HEK293 (cell line): ENCODE data around the gene CCDC142.

Experiments used
- CTCF ChIA-PET: fragments of 350-600 bp; formaldehyde crosslinking; extraction: SDS; loops from one replicate; lab custom pipeline; 2021; ENCODE audit warnings: antibody characterized with exemption; lab: Yijun Ruan, JAX
- POLR2A ChIA-PET: fragments of 300-600 bp; formaldehyde crosslinking; extraction: SDS; loops from one replicate; lab custom pipeline; 2020; ENCODE audit warnings: antibody characterized with exemption, inconsistent platforms; lab: Yijun Ruan, JAX
- H3K27ac ChIP-seq: fragments of 200-500 bp; sonication (Bioruptor generic); 2 replicates; pipeline ENCODE4 v1.5.1; 2014; ENCODE audit warnings: low read depth, low read length, control low read depth, inconsistent platforms; ENCODE audit errors: extremely low read depth
- H3K36me3 ChIP-seq, 2 experiments: fragments of 200-500 bp in 1 of 2; sonication (Bioruptor generic) in 1 of 2; 1 replicate in 1 of 2; 2 replicates in 1 of 2; pipeline ENCODE4 v1.5.1; 2014 to 2017; ENCODE audit warnings: inconsistent platforms in 2 of 2, low read length in 2 of 2; ENCODE audit not compliant: control insufficient read depth in 2 of 2, insufficient read depth in 1 of 2
- H3K4me1 ChIP-seq: fragments of 200-500 bp; sonication (Bioruptor generic); 2 replicates; pipeline ENCODE4 v1.5.1; 2014; ENCODE audit warnings: mild to moderate bottlenecking, low read length, inconsistent platforms; ENCODE audit not compliant: control insufficient read depth, insufficient read depth
- H3K4me3 ChIP-seq: 2 replicates; pipeline ENCODE4 v1.5.1; 2011; ENCODE audit warnings: low read depth, mild to moderate bottlenecking, control low read depth, low read length, moderate library complexity
- H3K9me3 ChIP-seq: fragments of 200-500 bp; sonication (Bioruptor generic); 2 replicates; pipeline ENCODE4 v1.5.1; 2014; ENCODE audit warnings: low read depth, low read length, inconsistent platforms; ENCODE audit not compliant: control insufficient read depth, insufficient read depth
- BCL6B ChIP-seq: fragments of 450-650 bp; formaldehyde crosslinking; IDR thresholded peaks from 2 replicates; pipeline ENCODE4 v1.5.1; 2017; ENCODE audit warnings: missing biosample characterization, missing genetic modification characterization
- GLI2 ChIP-seq: fragments of 450-650 bp; formaldehyde crosslinking; IDR thresholded peaks from 2 replicates; pipeline ENCODE4; 2017; ENCODE audit warnings: missing biosample characterization, missing genetic modification characterization, low read depth, borderline replicate concordance
- OSR2 ChIP-seq: fragments of 450-650 bp; formaldehyde crosslinking; IDR thresholded peaks from 2 replicates; pipeline ENCODE4 v1.5.1; 2016; ENCODE audit warnings: missing biosample characterization, missing genetic modification characterization
- SP3 ChIP-seq: fragments of 450-650 bp; formaldehyde crosslinking; IDR thresholded peaks from 2 replicates; pipeline ENCODE4 v1.5.1; 2016; ENCODE audit warnings: missing biosample characterization, missing genetic modification characterization
- YY1 ChIP-seq: fragments of 450-650 bp; formaldehyde crosslinking; IDR thresholded peaks from 2 replicates; pipeline ENCODE4 v1.5.1; 2018; ENCODE audit warnings: missing biosample characterization, missing genetic modification characterization
- ZBTB7A ChIP-seq: fragments of 450-650 bp; formaldehyde crosslinking; IDR thresholded peaks from 2 replicates; pipeline ENCODE4 v1.5.1; 2016; ENCODE audit warnings: low read depth, missing biosample characterization, missing genetic modification characterization
- ZNF2 ChIP-seq: fragments of 450-650 bp; formaldehyde crosslinking; IDR thresholded peaks from 2 replicates; pipeline ENCODE4 v1.5.1; 2016; ENCODE audit warnings: missing biosample characterization, missing genetic modification characterization
- ZNF211 ChIP-seq: fragments of 450-650 bp; formaldehyde crosslinking; IDR thresholded peaks from 2 replicates; pipeline ENCODE4 v1.5.1; 2016; ENCODE audit warnings: low read depth, missing biosample characterization, missing genetic modification characterization
- ZNF214 ChIP-seq: fragments of 450-650 bp; formaldehyde crosslinking; IDR thresholded peaks from 2 replicates; pipeline ENCODE4 v1.5.1; 2017; ENCODE audit warnings: missing biosample characterization, mild to moderate bottlenecking, missing genetic modification characterization, borderline replicate concordance
- ZNF223 ChIP-seq: fragments of 450-650 bp; formaldehyde crosslinking; IDR thresholded peaks from 2 replicates; pipeline ENCODE4 v1.5.1; 2016; ENCODE audit warnings: missing biosample characterization, missing genetic modification characterization
- ZNF341 ChIP-seq: fragments of 450-650 bp; formaldehyde crosslinking; IDR thresholded peaks from 2 replicates; pipeline ENCODE4; 2016; ENCODE audit warnings: low read depth, missing biosample characterization, missing genetic modification characterization
- ZNF366 ChIP-seq: fragments of 450-650 bp; formaldehyde crosslinking; conservative IDR thresholded peaks from 2 replicates; pipeline ENCODE4 v1.5.1; 2016; ENCODE audit warnings: missing biosample characterization, missing genetic modification characterization
- ZNF510 ChIP-seq: fragments of 450-650 bp; formaldehyde crosslinking; IDR thresholded peaks from 2 replicates; pipeline ENCODE4 v1.5.1; 2018; ENCODE audit warnings: mild to moderate bottlenecking, missing genetic modification characterization, missing biosample characterization; ENCODE audit not compliant: insufficient replicate concordance
- ZNF521 ChIP-seq: fragments of 450-650 bp; formaldehyde crosslinking; IDR thresholded peaks from 2 replicates; pipeline ENCODE4 v1.5.1; 2017; ENCODE audit warnings: missing biosample characterization, mild to moderate bottlenecking, missing genetic modification characterization
- ZNF530 ChIP-seq: fragments of 450-650 bp; formaldehyde crosslinking; IDR thresholded peaks from 2 replicates; pipeline ENCODE4 v1.5.1; 2016; ENCODE audit warnings: low read depth, missing biosample characterization, missing genetic modification characterization
- ZNF843 ChIP-seq: fragments of 450-650 bp; formaldehyde crosslinking; IDR thresholded peaks from 2 replicates; pipeline ENCODE4 v1.5.1; 2016; ENCODE audit warnings: missing biosample characterization, missing genetic modification characterization
- TF ChIP-seq, protein P1 (sequence below): fragments of 450-650 bp; formaldehyde crosslinking; IDR thresholded peaks from 2 replicates; pipeline ENCODE4 v1.5.1; 2016; ENCODE audit warnings: missing biosample characterization, missing genetic modification characterization
- TF ChIP-seq, protein P2 (sequence below): fragments of 450-650 bp; formaldehyde crosslinking; IDR thresholded peaks from 2 replicates; pipeline ENCODE4 v1.5.1; 2016; ENCODE audit warnings: missing biosample characterization, missing genetic modification characterization
- TF ChIP-seq, protein P3 (sequence below): fragments of 450-650 bp; formaldehyde crosslinking; IDR thresholded peaks from 2 replicates; pipeline ENCODE4 v1.5.1; 2016; ENCODE audit warnings: missing biosample characterization, missing genetic modification characterization
- TF ChIP-seq, protein P4 (sequence below): fragments of 450-650 bp; formaldehyde crosslinking; IDR thresholded peaks from 2 replicates; pipeline ENCODE4 v1.5.1; 2016; ENCODE audit warnings: missing biosample characterization, missing genetic modification characterization

CCDC142 gene

GRCh38 chr2:74515271-74515980 lies 32.6 kb upstream of the CCDC142 start:
- H3K36me3 ChIP-seq: no peaks in the 10 kb centered on the region
- H3K27ac ChIP-seq: no peak overlapping the region
- TF ChIP-seq SP3 (tag by site-specific recombination): no peak
- no peak for TF ChIP-seq ZNF366 (tag by site-specific recombination)
- no peak for TF ChIP-seq OSR2 (tag by site-specific recombination)
- TF ChIP-seq, protein P1, sequence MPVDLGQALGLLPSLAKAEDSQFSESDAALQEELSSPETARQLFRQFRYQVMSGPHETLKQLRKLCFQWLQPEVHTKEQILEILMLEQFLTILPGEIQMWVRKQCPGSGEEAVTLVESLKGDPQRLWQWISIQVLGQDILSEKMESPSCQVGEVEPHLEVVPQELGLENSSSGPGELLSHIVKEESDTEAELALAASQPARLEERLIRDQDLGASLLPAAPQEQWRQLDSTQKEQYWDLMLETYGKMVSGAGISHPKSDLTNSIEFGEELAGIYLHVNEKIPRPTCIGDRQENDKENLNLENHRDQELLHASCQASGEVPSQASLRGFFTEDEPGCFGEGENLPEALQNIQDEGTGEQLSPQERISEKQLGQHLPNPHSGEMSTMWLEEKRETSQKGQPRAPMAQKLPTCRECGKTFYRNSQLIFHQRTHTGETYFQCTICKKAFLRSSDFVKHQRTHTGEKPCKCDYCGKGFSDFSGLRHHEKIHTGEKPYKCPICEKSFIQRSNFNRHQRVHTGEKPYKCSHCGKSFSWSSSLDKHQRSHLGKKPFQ: no peak
- no peak for TF ChIP-seq ZNF214 (tag by site-specific recombination)
- no peak for TF ChIP-seq ZNF2 (tag by site-specific recombination)
- no peak for TF ChIP-seq BCL6B (tag by site-specific recombination)
- POLR2A ChIA-PET: interaction anchor here (0.9 to 1.0 kb wide), 2 partner anchors 10 to 14 kb away, joined by 3 to 4 read pairs; partner anchors contain the start of genes AUP1, DQX1 and HTRA2
- H3K4me3 ChIP-seq: no peak overlapping the region
- CTCF ChIA-PET: no interaction called here
- H3K4me1 ChIP-seq: no peaks in the 10 kb centered on the region
- H3K9me3 ChIP-seq: no peaks in the 10 kb centered on the region

DNA sequence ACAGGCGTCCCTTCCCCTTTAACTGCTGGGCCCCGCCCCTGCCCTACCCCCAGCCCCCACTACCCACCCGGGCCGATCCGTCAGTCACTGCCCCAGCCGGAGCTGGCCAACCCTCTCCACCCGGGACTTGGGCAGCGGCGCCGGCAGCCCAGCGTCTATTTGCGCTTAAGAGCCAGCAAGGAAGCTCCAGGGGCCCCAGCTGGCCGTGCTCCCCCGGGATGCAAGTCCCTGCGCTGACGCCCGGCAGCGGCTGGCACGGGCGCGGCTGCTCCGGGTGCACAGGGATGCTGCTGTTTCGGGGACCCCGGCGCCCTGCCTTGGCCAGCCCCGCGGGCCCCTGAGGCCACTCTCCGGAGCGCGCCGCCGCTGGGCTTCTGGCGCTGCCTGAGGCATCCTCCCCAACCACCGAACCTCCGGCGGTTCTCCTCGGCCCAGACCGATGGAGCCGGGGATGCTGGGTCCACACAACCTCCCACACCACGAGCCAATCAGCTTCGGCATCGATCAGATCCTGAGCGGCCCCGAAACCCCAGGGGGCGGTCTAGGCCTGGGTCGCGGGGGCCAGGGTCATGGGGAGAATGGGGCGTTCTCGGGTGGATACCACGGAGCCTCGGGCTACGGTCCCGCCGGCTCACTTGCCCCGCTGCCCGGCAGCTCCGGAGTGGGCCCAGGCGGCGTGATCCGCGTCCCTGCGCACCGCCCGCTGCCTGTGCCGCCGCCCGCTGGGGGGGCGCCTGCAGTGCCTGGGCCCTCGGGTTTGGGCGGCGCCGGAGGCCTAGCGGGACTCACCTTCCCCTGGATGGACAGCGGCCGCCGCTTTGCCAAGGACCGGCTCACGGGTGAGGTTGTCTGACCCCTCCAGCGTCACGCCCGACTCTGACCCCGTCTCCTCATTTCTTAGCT lies 31.8 kb upstream of the CCDC142 start, which contains the start of gene TLX2:
Gene TLX2 (plus strand): TSS at position 83 of the 903 bp plus-strand sequence. CDS start 357 bp downstream, at position 440.
- POLR2A ChIA-PET: interaction anchor here (0.9 to 1.0 kb wide), 2 partner anchors 11 to 15 kb away, joined by 3 to 4 read pairs; partner anchors contain the start of genes AUP1, DQX1 and HTRA2
- CTCF ChIA-PET: no interaction called here
- H3K36me3 ChIP-seq: no peaks in the 10 kb centered on the region
- H3K4me3 ChIP-seq: peak within 1 kb of the TSS; percentile 26
- no peaks in the 10 kb centered on the region for H3K4me1 ChIP-seq
- no peaks in the 10 kb centered on the region for H3K9me3 ChIP-seq
- no peak within 1 kb of the TSS for H3K27ac ChIP-seq
- no peak for TF ChIP-seq ZBTB7A (tag by site-specific recombination)
- TF ChIP-seq SP3 (tag by site-specific recombination): no peak
- TF ChIP-seq ZNF211 (tag by site-specific recombination): no peak
- TF ChIP-seq ZNF530: no peak
- no peak for TF ChIP-seq ZNF223
- no peak for TF ChIP-seq GLI2 (tag by site-specific recombination)
- no peak for TF ChIP-seq YY1
- TF ChIP-seq, protein P2, sequence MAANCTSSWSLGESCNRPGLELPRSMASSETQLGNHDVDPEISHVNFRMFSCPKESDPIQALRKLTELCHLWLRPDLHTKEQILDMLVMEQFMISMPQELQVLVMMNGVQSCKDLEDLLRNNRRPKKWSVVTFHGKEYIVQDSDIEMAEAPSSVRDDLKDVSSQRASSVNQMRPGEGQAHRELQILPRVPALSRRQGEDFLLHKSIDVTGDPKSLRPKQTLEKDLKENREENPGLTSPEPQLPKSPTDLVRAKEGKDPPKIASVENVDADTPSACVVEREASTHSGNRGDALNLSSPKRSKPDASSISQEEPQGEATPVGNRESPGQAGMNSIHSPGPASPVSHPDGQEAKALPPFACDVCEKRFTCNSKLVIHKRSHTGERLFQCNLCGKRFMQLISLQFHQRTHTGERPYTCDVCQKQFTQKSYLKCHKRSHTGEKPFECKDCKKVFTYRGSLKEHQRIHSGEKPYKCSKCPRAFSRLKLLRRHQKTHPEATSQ (tag by site-specific recombination): no peak
- no peak for TF ChIP-seq ZNF521 (tag by site-specific recombination)
- TF ChIP-seq, protein P3, sequence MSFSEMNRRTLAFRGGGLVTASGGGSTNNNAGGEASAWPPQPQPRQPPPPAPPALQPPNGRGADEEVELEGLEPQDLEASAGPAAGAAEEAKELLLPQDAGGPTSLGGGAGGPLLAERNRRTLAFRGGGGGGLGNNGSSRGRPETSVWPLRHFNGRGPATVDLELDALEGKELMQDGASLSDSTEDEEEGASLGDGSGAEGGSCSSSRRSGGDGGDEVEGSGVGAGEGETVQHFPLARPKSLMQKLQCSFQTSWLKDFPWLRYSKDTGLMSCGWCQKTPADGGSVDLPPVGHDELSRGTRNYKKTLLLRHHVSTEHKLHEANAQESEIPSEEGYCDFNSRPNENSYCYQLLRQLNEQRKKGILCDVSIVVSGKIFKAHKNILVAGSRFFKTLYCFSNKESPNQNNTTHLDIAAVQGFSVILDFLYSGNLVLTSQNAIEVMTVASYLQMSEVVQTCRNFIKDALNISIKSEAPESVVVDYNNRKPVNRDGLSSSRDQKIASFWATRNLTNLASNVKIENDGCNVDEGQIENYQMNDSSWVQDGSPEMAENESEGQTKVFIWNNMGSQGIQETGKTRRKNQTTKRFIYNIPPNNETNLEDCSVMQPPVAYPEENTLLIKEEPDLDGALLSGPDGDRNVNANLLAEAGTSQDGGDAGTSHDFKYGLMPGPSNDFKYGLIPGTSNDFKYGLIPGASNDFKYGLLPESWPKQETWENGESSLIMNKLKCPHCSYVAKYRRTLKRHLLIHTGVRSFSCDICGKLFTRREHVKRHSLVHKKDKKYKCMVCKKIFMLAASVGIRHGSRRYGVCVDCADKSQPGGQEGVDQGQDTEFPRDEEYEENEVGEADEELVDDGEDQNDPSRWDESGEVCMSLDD (tag by site-specific recombination): no peak
- TF ChIP-seq ZNF510 (tag by site-specific recombination): no peak
- TF ChIP-seq ZNF843 (tag by site-specific recombination): no peak
- TF ChIP-seq, protein P4, sequence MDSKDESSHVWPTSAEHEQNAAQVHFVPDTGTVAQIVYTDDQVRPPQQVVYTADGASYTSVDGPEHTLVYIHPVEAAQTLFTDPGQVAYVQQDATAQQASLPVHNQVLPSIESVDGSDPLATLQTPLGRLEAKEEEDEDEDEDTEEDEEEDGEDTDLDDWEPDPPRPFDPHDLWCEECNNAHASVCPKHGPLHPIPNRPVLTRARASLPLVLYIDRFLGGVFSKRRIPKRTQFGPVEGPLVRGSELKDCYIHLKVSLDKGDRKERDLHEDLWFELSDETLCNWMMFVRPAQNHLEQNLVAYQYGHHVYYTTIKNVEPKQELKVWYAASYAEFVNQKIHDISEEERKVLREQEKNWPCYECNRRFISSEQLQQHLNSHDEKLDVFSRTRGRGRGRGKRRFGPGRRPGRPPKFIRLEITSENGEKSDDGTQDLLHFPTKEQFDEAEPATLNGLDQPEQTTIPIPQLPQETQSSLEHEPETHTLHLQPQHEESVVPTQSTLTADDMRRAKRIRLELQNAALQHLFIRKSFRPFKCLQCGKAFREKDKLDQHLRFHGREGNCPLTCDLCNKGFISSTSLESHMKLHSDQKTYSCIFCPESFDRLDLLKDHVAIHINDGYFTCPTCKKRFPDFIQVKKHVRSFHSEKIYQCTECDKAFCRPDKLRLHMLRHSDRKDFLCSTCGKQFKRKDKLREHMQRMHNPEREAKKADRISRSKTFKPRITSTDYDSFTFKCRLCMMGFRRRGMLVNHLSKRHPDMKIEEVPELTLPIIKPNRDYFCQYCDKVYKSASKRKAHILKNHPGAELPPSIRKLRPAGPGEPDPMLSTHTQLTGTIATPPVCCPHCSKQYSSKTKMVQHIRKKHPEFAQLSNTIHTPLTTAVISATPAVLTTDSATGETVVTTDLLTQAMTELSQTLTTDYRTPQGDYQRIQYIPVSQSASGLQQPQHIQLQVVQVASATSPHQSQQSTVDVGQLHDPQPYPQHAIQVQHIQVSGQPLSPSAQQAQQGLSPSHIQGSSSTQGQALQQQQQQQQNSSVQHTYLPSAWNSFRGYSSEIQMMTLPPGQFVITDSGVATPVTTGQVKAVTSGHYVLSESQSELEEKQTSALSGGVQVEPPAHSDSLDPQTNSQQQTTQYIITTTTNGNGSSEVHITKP (tag by site-specific recombination): no peak
- no peak for TF ChIP-seq ZNF341
